HG03025 (cell line): ENCODE data around the gene PTCH2.

Experiments used
- ATAC-seq: cut with Tn5 transposase; IDR thresholded peaks from one replicate; pipeline ENCODE4 v1.9.1; 2021; ENCODE audit warnings: mild to moderate bottlenecking, moderate library complexity; ENCODE audit not compliant: unreplicated experiment, low FRiP score

The PTCH2 gene, protein sequence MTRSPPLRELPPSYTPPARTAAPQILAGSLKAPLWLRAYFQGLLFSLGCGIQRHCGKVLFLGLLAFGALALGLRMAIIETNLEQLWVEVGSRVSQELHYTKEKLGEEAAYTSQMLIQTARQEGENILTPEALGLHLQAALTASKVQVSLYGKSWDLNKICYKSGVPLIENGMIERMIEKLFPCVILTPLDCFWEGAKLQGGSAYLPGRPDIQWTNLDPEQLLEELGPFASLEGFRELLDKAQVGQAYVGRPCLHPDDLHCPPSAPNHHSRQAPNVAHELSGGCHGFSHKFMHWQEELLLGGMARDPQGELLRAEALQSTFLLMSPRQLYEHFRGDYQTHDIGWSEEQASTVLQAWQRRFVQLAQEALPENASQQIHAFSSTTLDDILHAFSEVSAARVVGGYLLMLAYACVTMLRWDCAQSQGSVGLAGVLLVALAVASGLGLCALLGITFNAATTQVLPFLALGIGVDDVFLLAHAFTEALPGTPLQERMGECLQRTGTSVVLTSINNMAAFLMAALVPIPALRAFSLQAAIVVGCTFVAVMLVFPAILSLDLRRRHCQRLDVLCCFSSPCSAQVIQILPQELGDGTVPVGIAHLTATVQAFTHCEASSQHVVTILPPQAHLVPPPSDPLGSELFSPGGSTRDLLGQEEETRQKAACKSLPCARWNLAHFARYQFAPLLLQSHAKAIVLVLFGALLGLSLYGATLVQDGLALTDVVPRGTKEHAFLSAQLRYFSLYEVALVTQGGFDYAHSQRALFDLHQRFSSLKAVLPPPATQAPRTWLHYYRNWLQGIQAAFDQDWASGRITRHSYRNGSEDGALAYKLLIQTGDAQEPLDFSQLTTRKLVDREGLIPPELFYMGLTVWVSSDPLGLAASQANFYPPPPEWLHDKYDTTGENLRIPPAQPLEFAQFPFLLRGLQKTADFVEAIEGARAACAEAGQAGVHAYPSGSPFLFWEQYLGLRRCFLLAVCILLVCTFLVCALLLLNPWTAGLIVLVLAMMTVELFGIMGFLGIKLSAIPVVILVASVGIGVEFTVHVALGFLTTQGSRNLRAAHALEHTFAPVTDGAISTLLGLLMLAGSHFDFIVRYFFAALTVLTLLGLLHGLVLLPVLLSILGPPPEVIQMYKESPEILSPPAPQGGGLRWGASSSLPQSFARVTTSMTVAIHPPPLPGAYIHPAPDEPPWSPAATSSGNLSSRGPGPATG

DNA sequence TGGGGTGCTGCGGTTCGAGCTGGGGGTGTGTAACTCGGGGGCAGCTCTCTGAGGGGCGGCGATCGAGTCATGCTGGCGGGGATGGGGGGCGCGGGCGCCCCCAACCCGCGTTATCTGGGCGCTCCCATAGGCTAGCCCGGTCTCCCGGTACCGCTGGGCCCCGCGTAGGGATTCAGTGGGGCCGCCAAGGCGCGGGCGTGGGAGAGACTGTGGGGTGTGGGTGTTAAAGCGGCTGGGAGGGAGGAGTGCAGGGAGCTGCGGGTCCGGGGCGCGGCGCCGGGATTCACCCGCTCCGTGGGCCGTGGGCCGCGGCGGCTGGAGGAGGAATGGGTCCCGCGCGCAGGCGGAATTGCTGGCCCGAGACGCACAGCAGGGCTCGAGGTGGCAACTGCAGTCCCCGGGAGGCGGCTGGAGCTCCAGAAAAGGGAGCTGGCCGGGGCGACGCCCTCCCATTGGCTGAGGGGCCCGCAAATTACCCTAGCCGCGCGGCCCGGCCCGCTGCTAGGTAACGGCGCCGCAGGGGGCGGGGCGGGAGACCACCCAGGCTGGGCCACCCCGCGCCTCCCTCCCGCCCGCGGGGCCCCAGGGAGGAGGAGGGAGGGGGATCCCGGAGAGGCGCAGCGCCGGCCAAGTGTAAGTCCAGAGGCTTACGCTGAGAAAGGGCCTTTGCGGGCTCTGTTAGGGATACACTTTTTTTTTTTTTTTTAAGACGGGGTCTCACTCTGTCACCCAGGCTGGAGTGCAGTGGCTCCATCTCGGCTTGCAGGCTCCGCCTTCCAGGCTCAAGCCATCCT lies at the start of gene PTCH2:
Gene PTCH2, minus strand, starts transcription at position 392 of the 794 bp plus-strand sequence. Its CDS starts 321 bp downstream, at position 71.
- ATAC-seq = no peak

DNA sequence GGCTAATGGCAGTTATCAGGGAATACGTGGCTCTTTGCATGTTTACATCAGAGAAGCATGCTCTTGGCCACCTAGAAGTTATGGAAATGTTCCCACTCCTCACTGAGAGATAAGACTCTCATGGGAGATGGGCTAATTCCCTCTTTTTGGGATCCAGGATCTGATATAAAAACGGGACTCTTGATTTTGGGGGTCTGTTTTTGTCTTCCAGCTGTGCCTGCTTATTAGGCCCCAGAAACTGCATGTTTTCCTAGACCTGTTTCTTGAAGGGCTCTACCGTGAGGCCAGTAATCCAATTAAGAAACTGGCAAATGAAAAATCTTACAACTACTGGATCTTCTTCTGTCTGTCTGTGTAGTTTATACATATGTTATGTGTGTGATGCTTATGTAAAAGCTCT lies 47.0 kb upstream of the PTCH2 start:
- no peak for ATAC-seq

GRCh38 chr1:44885406-44885805 lies 42.4 kb upstream of the PTCH2 start:
- no peak for ATAC-seq

- ATAC-seq = no peak
These were observed 41.7 kb upstream of the PTCH2 start for GRCh38 chr1:44884746-44885145.

DNA sequence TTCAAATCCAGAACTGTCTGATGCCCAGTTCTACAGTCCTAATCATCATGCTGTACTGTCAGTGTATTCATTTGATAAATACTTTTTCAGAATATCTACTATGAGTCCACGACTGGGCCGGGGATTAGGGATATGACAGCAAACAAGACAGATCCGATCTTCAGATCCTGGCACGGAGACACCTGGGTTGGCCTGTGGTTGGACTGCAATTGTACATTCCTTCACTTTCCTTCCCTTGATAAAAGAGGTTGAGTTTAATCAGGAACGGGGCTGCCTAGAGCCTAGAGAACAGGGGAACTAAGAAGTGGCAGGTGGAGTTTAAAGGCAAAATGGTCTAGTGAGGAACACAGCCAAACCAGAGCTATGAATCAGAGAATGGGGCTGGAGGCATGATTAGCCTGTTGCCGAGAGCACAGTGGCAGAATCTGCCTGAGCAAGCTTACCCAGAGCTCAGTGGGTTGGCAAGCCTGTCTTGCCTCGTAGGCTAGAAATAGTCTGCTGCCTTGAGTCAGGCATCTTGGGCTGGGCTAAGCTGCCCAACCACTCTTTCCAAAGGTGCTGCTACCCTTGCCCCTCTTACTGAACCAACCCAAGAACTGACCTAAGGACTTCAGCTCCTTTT lies 38.1 kb upstream of the PTCH2 start:
- ATAC-seq = no peak

GRCh38 chr1:44874155-44874554 lies 31.1 kb upstream of the PTCH2 start:
- no peak for ATAC-seq

- ATAC-seq = no peak
These were observed 27.0 kb upstream of the PTCH2 start for GRCh38 chr1:44870096-44870495.

DNA sequence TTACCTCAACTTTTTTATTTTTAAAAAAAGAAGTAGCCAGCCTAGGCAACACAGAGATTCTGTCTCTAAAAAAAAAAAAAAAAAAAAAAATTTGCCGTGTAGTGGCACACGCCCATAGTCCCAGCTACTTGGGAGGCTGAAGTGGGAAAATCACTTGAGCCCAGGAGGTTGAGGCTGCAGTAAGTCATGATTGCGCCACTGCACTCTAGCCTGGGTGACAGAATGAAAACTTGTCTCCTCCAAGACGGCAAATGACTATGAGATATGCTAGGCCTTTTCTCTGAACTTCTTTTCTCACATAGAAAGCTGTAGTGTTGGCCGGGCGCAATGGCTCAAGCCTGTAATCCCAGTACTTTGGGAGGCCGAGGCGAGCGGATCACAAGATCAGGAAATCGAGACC lies 24.7 kb upstream of the PTCH2 start:
- no peak for ATAC-seq

- no peak for ATAC-seq
These were observed 19.9 kb upstream of the PTCH2 start for GRCh38 chr1:44862829-44863401.

- no peak for ATAC-seq
These were observed 17.9 kb upstream of the PTCH2 start for GRCh38 chr1:44860891-44861425.

- ATAC-seq = no peak
These were observed 17.3 kb upstream of the PTCH2 start for GRCh38 chr1:44860331-44860730.

DNA sequence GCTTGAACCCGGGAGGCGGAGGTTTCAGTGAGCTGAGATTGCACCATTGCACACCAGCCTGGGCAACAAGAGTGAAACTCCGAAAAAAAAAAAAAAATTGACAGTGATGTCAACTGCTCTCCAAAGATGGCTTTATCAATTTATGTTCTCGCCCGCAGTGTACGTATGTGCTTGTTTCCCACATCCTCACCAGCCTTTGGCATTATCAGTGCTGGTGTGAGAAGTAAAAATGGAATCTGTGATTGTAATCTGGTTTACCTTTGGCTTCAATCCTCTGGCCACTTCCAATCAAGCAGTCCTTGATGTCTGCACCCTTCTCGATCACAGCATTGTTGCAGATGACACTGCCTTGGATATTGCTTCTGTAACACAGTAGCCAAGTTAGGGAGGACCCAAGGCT lies 14.4 kb upstream of the PTCH2 start:
- no peak for ATAC-seq

- no peak for ATAC-seq
These were observed 12.7 kb upstream of the PTCH2 start for GRCh38 chr1:44855742-44856141.

GRCh38 chr1:44854970-44855369 lies 11.9 kb upstream of the PTCH2 start:
- ATAC-seq = no peak

- no peak for ATAC-seq
These were observed 10.1 kb upstream of the PTCH2 start for GRCh38 chr1:44853201-44853600.

GRCh38 chr1:44851308-44851707 lies 8.3 kb upstream of the PTCH2 start:
- ATAC-seq = no peak

- no peak for ATAC-seq
These were observed 6.6 kb upstream of the PTCH2 start for GRCh38 chr1:44849575-44850132.

DNA sequence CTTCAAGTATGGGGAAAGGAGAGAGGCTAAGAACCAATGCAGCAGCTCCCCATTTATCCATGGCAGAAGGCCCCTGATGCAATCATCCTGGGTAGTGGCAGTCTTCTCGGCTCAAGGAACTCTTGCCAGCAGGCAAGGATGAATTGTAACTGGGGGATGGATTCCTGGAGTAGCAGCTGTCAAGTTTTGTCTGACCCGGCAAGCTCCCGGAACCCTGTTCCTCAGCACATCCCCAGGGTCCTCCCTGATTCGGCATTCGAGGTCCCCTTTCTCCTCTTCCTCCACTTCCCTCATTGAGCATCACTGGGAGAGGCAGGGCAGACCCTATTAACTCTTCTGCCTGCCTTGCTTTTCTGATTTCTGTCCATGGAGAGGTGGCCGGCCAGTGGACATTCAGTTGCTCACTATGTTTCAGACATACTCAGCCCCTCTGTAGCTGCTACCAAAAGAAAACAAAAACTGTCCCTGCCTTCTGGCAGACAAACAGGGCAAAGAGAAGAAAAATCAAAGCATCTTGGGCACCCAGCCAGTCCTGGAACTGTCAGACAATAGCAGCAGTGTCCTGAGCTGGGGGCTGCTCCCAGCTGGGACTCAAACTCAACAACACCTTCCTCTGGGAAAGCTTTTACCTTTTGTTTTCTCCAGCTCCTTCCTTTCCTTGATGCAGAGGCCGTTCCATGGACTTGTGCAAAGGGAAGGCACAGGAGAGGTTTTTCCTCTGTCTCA lies 5.6 kb upstream of the PTCH2 start:
- ATAC-seq = no peak
